Activated naive CD8-positive, alpha-beta T cell treated with anti-CD3 and anti-CD28 coated beads, Interleukin-2, amount 10 ng/mL, durations not matched to agents 7 days and 5 days (primary cell): ENCODE measurements around the gene NOTCH1. TPM values are rescaled to one million over a fixed set of nuclear protein-coding genes. Genes with fewer than 3 reads are reported as not detected.

Experiments
- ATAC-seq: fragments of 150-1000 bp; cut with Tn5 transposase; one replicate; pipeline ENCODE4 v1.10.0; 2021; ENCODE audit warnings: low read depth, moderate library complexity
- POLR2A ChIA-PET: fragments of 350-600 bp; sonication (Branson Sonifier 250); formaldehyde crosslinking; loops from one replicate; lab custom pipeline; 2021; ENCODE audit warnings: antibody characterized with exemption; lab: Charles Lee
- DNase-seq: peaks from one replicate; pipeline ENCODE4 v3.0.0; 2021
- H3K27ac Mint-ChIP-seq: one replicate; pipeline ENCODE4 v1.8.0; 2022; ENCODE audit warnings: mild to moderate bottlenecking, mixed read lengths
- H3K27me3 Mint-ChIP-seq: one replicate; pipeline ENCODE4 v1.8.0; 2022; ENCODE audit warnings: mild to moderate bottlenecking, moderate library complexity, mixed read lengths
- H3K36me3 Mint-ChIP-seq: one replicate; pipeline ENCODE4 v1.8.0; 2021; ENCODE audit warnings: mild to moderate bottlenecking, mixed read lengths
- H3K4me1 Mint-ChIP-seq: one replicate; pipeline ENCODE4 v1.8.0; 2021; ENCODE audit warnings: mixed read lengths
- H3K4me3 Mint-ChIP-seq: one replicate; pipeline ENCODE4 v1.8.0; 2022; ENCODE audit warnings: mild to moderate bottlenecking, moderate library complexity, mixed read lengths
- H3K9me3 Mint-ChIP-seq: one replicate; pipeline ENCODE4 v1.8.0; 2021; ENCODE audit warnings: mixed read lengths
- total RNA-seq, 2 experiments: library from RNA; stranded (reverse); gene quantifications; one replicate each; pipeline ENCODE4 v1.2.3, GENCODE V29; 2021

The NOTCH1 gene
- total RNA-seq, 2 experiments from 2014 or later, result 67.0 to 70.2 TPM

DNA sequence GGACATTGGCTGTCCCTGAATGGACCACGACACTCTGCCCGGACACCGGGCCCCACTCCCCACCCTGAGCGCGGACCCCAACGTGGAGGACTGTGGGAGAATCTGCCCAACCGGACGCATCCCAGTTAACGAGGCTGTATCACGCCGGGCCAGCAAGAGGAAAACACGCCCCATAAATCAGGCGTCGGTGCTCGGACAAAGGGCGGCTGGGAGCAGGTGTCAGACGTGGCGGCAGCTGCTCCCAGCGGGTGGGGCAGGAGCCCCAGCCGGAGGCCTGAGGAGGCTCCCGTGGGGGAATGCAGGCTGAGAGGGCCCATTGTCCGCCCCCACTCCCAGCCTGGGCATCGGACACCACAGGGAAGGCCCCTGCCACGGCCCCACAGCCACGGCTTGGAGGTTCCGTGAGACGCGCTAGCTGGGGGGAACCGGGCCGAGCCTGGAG, 19.2 kb downstream of the NOTCH1 start:
- Mint-ChIP-seq H3K36me3 (peaks cover 2% of the 10 kb centered on the region), H3K4me3 (no peak overlapping the region), H3K4me1 (peaks cover 13% of the 10 kb centered on the region), H3K27me3 (no peaks in the 10 kb centered on the region), H3K27ac (no peak overlapping the region), H3K9me3 (no peaks in the 10 kb centered on the region)
- ATAC-seq (no peak), DNase-seq (no peak)
- POLR2A ChIA-PET, result interaction anchor here (1.1 kb wide), 1 partner anchor 13 kb away, joined by 8 read pairs; no protein-coding TSS in a partner anchor

DNA sequence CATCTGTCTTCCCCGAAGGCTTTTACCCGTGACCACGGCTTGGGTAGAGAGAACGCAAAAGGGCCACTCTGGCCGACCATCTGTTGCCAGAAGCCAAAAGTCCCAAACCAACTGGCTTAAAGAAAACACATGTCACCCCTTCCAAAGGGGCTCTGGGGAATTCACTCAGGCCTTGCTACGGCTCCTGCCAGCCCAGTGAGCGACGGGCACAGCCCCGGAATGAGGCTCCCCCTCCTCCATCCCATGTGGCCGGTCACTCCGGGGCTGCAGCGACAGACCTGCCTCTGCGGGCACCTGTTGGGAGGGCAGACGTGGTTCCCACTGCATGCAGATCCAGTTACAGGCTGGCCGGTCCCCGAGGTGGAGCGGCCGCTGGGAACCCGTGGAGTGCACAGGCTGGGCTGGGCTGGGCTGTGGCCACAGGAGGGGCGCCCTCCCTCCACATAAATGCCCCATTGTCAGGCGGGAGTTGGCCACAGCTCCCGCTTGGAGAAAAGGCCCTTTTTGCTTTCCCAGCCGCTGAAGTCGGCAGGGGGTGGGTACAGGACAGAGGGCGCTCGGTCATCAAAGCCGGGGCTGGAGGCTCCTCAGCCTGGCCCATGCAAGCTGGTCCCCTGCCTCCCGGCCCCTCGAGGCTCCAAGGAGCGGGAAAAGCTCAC, 19.9 kb downstream of the NOTCH1 start:
- no peak overlapping the region for H3K4me3 Mint-ChIP-seq
- no peak for ATAC-seq

DNA sequence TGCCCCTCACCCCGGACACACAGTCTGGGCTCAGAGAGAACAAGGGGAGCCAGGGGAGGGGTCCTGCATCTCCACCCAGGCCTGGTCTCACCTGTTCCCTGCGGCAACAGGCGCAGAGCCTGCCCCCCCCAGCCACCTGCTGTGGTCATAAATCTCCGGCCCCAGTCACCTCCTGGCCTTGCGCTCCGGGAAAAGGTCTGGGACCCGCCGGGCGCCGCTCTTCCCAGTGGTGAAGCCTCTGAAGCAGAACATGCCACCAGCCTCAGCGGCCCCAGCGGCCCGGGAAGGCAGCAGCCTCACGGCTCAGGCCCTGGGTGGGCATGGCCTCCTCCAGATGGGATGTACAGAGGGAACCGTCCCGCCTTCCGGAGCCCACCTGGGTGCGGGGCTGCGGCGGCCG, 20.6 kb downstream of the NOTCH1 start:
- ATAC-seq, result no peak
- no peak for DNase-seq
- H3K4me3 Mint-ChIP-seq, result no peak overlapping the region
- H3K4me1 Mint-ChIP-seq, result peaks cover 8% of the 10 kb centered on the region
- no peaks in the 10 kb centered on the region for H3K36me3 Mint-ChIP-seq
- POLR2A ChIA-PET, result no interaction called here
- H3K27ac Mint-ChIP-seq, result no peak overlapping the region
- H3K9me3 Mint-ChIP-seq, result no peaks in the 10 kb centered on the region
- no peaks in the 10 kb centered on the region for H3K27me3 Mint-ChIP-seq

More for the DNA sequence above, 19.9 kb downstream of the NOTCH1 start:
- peaks cover 10% of the 10 kb centered on the region for H3K4me1 Mint-ChIP-seq
- H3K27ac Mint-ChIP-seq, result no peak overlapping the region
- POLR2A ChIA-PET, result no interaction called here
- H3K9me3 Mint-ChIP-seq, result no peaks in the 10 kb centered on the region
- no peaks in the 10 kb centered on the region for H3K27me3 Mint-ChIP-seq
- H3K36me3 Mint-ChIP-seq, result no peaks in the 10 kb centered on the region
- no peak for DNase-seq

DNA sequence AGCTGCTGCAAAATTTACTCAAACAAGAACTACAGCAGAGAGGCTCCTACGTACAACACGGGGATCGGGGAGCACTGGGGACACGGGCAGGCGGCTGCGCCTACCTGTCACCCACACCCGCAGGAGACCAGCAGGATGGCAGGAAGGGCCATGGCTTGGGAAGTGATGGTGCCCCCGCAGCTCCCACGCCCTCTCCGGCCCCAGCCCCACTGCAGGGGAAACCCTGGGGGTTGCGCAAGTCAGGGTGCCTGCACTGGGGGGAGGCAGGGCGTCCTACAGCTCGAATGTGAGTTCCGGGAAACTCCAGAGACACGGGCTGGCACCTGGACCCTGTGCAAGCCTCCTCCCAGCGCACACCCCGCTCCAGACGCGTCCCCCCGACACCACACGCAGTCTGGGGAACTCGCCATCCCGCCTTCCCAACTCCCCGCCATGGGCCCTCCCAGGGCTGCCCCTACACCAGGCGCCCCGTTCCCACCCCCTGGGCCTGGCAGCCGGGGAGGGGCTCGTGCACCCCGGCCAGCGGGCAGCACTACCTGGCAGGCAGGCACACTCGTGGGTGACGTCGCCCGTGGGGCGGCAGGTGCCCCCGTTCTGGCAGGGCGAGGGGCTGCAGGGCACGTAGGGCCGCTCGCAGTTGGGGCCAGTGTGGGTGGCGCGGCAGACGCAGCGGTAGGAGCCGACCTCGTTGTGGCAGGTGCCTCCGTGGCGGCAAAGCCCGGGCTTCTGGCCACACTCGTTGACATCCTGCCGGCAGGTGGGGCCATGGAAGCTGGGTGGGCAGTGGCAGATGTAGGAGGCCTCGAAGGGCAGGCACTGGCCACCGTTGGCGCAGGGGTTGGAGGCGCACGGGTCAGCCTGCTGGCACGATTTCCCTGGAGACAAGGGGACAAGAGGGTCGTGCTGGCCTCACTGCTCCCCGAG, 23.3 kb downstream of the NOTCH1 start:
- DNase-seq, result no peak
- H3K27me3 Mint-ChIP-seq, result no peaks in the 10 kb centered on the region
- no peak overlapping the region for H3K4me3 Mint-ChIP-seq
- H3K4me1 Mint-ChIP-seq, result no peaks in the 10 kb centered on the region
- no peak for ATAC-seq
- POLR2A ChIA-PET, result interaction anchor here (0.7 kb wide), 1 partner anchor 23 kb away, joined by 5 read pairs; the partner anchor contains the start of gene NOTCH1
- H3K27ac Mint-ChIP-seq, result no peak overlapping the region
- no peaks in the 10 kb centered on the region for H3K9me3 Mint-ChIP-seq
- H3K36me3 Mint-ChIP-seq, result peaks cover 2% of the 10 kb centered on the region

DNA sequence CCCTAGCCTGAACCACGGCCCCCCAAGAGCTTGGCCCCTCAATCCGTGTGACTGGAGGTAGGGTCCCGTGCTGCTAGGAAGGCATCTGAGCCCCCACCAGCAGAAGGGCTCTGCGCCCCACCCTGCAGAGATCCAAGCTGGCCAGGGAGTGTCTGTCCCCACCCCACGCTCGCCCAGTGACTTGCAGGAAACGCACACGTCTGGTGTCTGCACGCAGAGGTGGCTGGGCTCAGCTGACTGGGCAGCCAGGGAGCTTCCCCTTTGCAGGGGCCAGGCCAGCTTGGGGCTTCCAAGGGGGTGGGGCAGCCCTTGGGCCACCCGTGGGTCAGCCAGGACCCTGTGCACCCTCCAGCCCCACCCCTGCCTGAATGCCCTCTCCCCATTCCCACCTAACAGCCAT, 24.3 kb downstream of the NOTCH1 start:
- ATAC-seq (no peak), DNase-seq (no peak)
- Mint-ChIP-seq H3K9me3 (no peaks in the 10 kb centered on the region), H3K4me1 (no peaks in the 10 kb centered on the region), H3K27ac (no peak overlapping the region), H3K27me3 (no peaks in the 10 kb centered on the region), H3K4me3 (no peak overlapping the region), H3K36me3 (peaks cover 2% of the 10 kb centered on the region)
- POLR2A ChIA-PET, result interaction anchor here (0.7 kb wide), 2 partner anchors 24 to 474 kb away, joined by 3 to 5 read pairs; partner anchors contain the start of gene NOTCH1

DNA sequence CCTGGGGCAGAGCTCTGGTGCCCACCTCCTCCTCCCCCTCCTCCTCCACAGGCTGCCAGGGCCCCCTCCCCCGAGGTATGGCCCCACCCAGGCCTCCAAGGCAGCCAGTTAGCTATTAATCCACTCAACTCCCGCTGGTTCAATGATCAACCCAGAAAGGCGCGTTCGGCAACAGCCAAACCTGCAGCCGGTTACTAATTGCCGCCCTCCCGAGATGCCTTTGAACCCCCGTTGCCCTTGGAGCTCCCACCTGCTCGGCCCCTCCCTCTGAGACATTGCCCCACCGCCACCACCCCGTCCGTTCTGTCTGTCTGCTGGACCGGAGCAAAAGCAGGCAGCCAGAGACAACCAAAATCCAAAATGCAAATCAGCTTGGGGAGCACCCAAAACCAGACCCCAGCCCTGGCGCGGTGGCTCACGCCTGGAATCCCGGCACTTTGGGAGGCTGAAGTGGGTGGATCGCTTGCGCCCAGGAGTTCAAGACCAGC, 25.8 kb downstream of the NOTCH1 start:
- DNase-seq (no peak), ATAC-seq (no peak)
- H3K27ac Mint-ChIP-seq, result no peak overlapping the region
- H3K27me3 Mint-ChIP-seq, result no peaks in the 10 kb centered on the region
- H3K4me3 Mint-ChIP-seq, result no peak overlapping the region
- peaks cover 2% of the 10 kb centered on the region for H3K36me3 Mint-ChIP-seq
- POLR2A ChIA-PET, result no interaction called here
- no peaks in the 10 kb centered on the region for H3K4me1 Mint-ChIP-seq
- H3K9me3 Mint-ChIP-seq, result no peaks in the 10 kb centered on the region

DNA sequence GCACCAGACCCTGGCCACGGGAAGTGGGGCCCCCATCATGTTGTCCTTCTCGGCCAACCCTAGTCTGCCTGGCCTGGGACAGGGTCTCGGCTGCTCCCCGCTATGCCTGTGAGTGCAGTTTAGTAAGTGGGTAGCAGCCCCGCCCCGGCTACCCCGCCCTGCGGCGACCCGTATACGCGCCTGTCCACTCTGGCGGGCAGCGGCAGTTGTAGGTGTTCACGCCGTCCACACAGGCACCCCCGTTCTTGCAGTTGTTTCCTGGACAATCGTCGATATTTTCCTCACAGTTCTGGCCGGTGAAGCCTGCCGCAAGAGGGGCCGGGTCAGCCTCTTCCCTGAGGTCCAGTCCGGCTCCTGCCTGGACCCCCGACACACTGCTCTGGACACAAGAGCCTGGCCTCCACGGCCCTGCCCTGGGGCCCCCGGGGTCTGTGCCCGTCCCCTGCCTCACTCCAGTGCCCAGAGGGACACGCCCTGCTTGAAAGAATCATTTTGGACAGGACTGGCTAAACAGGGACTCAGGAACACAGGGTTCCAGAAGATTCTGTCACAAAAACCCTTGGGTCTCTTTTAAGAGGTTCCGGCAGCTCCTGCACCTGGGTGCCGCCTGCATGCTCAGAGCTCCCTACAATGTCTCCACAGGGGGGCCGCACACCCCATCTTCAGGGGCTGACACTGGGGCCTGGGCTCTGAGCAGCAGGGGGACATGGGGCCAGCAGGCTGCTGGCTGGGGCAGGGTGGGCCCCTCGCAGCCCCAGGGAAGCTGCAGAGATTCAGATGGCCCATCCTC, 26.4 kb downstream of the NOTCH1 start:
- Mint-ChIP-seq H3K4me1 (no peaks in the 10 kb centered on the region), H3K4me3 (no peak overlapping the region), H3K27me3 (no peaks in the 10 kb centered on the region), H3K27ac (no peak overlapping the region), H3K9me3 (no peaks in the 10 kb centered on the region), H3K36me3 (peaks cover 2% of the 10 kb centered on the region)
- no peak for DNase-seq
- POLR2A ChIA-PET, result no interaction called here
- ATAC-seq, result no peak

DNA sequence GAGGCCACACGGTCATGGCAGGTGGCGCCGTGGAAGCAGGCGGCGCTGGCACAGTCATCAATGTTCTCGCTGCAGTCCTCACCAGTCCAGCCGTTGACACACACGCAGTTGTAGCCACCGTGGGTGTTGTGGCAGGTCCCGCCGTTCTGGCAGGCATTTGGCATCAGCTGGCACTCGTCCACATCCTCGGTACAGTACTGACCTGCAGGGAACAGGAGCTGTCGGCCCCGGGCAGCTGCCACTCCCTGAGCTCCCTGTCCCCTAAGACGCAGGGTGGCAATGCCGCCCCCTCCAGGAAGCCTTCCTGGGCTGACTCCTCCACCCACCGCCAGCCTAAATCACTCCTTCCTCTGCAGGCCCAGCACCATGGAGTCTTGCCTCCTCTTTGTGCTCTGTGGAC, 27.2 kb downstream of the NOTCH1 start:
- DNase-seq (no peak), ATAC-seq (no peak)
- Mint-ChIP-seq H3K9me3 (no peaks in the 10 kb centered on the region), H3K27me3 (no peaks in the 10 kb centered on the region), H3K27ac (no peak overlapping the region), H3K4me3 (no peak overlapping the region), H3K36me3 (peaks cover 2% of the 10 kb centered on the region), H3K4me1 (no peaks in the 10 kb centered on the region)
- POLR2A ChIA-PET, result no interaction called here

DNA sequence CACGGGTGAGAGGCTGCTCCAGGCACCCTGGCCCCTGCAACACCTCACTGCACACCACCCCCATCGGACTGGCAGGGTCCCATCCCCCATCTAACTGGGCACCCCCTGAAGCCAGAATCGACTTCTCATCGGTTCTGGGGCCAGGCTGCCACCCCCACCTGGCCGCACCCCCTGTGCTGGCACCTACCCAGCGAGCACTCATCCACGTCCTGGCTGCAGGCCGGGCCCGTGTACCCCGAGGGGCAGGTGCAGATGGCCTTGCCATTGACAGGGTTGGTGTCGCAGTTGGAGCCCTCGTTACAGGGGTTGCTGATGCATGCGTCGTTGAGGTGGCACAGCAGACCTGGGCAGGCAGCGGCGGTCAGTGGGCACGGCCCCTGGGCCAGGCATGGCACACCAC, 27.9 kb downstream of the NOTCH1 start:
- no peak overlapping the region for H3K27ac Mint-ChIP-seq

DNA sequence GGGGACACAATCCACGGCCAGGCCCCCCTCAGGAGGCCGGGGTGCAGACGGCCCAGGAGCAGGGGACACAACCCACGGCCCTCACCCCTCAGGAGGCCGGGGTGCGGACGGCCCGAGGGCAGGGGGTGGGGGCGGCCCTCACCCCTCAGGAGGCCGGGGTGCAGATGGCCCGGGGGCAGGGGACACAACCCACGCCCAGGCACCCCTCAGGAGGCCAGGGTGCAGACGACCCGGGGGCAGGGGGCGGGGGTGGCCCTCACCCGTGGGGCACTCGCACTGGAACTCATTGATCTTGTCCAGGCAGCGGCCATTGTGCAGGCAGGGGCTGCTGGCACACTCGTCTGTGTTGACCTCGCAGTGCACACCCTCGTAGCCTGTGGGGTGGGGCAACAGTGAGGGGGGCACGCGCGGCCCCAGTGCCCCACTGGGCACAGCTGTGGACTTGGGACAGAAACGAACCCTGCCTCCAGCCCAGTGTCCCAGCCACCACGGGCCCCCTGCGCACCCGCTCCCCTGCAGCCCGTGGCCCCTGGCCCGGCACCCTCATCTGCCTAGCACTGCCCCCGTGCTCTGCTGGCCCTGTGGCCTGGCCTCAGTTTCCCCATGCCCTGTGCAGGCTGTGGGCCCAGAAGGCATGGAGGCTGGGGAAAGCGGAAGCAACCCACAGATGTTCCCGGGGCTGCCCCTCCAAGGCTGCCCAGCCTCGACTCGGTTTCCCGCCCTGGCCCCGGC, 28.7 kb downstream of the NOTCH1 start:
- DNase-seq, result no peak
- ATAC-seq, result no peak
- Mint-ChIP-seq H3K27me3 (no peaks in the 10 kb centered on the region), H3K27ac (no peak overlapping the region), H3K36me3 (peaks cover 4% of the 10 kb centered on the region), H3K9me3 (no peaks in the 10 kb centered on the region), H3K4me3 (no peak overlapping the region), H3K4me1 (no peaks in the 10 kb centered on the region)
- POLR2A ChIA-PET, result no interaction called here

More for the DNA sequence above, 27.9 kb downstream of the NOTCH1 start:
- H3K4me3 Mint-ChIP-seq, result no peak overlapping the region
- no peak for DNase-seq
- H3K9me3 Mint-ChIP-seq, result no peaks in the 10 kb centered on the region
- POLR2A ChIA-PET, result no interaction called here
- no peaks in the 10 kb centered on the region for H3K4me1 Mint-ChIP-seq
- no peak for ATAC-seq
- H3K36me3 Mint-ChIP-seq, result peaks cover 4% of the 10 kb centered on the region
- no peaks in the 10 kb centered on the region for H3K27me3 Mint-ChIP-seq

DNA sequence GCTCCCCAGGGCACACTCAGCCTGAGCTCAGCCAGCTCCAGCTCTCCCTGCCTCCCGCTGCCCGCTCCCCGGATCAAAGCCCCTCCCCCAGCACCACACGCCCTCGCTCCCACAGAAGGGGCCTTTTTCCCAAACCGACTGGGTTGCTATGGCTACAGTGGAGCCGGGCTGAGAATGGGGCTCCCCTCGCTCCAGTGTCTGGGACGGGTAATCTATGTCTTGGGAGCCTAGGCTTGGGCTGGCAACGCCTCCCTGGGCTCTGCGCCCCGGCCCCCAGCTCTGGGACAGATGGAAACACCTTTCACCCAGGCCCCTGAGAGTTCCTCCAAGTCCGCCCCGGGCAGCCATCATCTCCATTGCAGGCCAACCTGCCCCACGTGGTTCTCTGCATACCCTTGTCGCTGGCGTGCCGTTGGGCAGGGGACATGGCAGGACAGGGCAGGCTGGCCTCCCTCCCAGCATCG, 29.6 kb downstream of the NOTCH1 start:
- DNase-seq, result no peak
- H3K27ac Mint-ChIP-seq, result no peak overlapping the region
- ATAC-seq, result no peak
- peaks cover 4% of the 10 kb centered on the region for H3K36me3 Mint-ChIP-seq
- POLR2A ChIA-PET, result no interaction called here
- no peaks in the 10 kb centered on the region for H3K4me1 Mint-ChIP-seq
- no peaks in the 10 kb centered on the region for H3K27me3 Mint-ChIP-seq
- no peak overlapping the region for H3K4me3 Mint-ChIP-seq
- no peaks in the 10 kb centered on the region for H3K9me3 Mint-ChIP-seq

DNA sequence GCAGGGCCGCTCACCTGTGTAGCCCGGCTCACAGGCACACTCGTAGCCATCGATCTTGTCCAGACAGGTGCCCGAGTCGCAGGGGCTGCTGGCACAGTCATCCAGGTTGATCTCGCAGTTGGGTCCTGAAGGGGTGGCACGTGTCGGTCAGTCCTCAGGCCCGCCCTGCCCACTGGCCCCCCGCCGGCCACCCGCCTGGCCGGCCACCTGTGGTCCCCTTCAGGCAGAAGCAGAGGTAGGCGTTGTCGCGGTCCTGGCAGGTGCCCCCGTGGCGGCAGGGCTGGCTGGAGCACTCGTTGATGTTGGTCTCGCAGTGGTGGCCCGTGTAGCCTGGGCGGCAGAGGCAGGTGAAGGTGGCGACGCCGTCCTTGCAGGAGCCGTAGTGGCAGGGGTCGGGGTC, 30.6 kb downstream of the NOTCH1 start:
- Mint-ChIP-seq H3K36me3 (peaks cover 4% of the 10 kb centered on the region), H3K4me3 (no peak overlapping the region), H3K27me3 (no peaks in the 10 kb centered on the region), H3K27ac (no peak overlapping the region), H3K4me1 (no peaks in the 10 kb centered on the region), H3K9me3 (no peaks in the 10 kb centered on the region)
- no peak for DNase-seq
- POLR2A ChIA-PET, result no interaction called here
- ATAC-seq, result no peak
